Neural progenitor cell (in vitro differentiated cells): ENCODE data around the gene RNF144A. TPM values are rescaled to one million over a fixed set of nuclear protein-coding genes. Genes with fewer than 3 reads are reported as not detected.

Experiments used
- DNase-seq: peaks from one replicate; pipeline ENCODE4 v3.0.0-alpha.2; 2016; ENCODE audit warnings: low spot score
- H2AFZ ChIP-seq: fragments of 200-600 bp; sonication (generic); replicated peaks from 2 replicates; pipeline ENCODE4 v1.6.1; 2016; ENCODE audit warnings: antibody characterized with exemption
- H3F3A ChIP-seq: fragments of 200-600 bp; sonication (generic); 2 replicates; pipeline ENCODE4 v1.6.1; 2016; ENCODE audit warnings: antibody characterized with exemption, low read depth
- H3K27ac ChIP-seq: fragments of 200-600 bp; sonication (generic); 2 replicates; pipeline ENCODE4 v1.5.1; 2016; ENCODE audit warnings: mild to moderate bottlenecking
- H3K27me3 ChIP-seq: fragments of 200-600 bp; sonication (generic); 2 replicates; pipeline ENCODE4 v1.6.1; 2016; ENCODE audit warnings: mild to moderate bottlenecking, moderate library complexity
- H3K36me3 ChIP-seq: fragments of 200-600 bp; sonication (generic); 2 replicates; pipeline ENCODE4 v1.5.1; 2016
- H3K4me1 ChIP-seq: fragments of 200-600 bp; sonication (generic); 2 replicates; pipeline ENCODE4 v1.6.1; 2016; ENCODE audit warnings: mixed run types
- H3K4me2 ChIP-seq: fragments of 200-600 bp; sonication (generic); 2 replicates; pipeline ENCODE4 v1.6.1; 2016
- H3K4me3 ChIP-seq: fragments of 200-600 bp; sonication (generic); 2 replicates; pipeline ENCODE4 v1.5.1; 2016
- H3K79me2 ChIP-seq: fragments of 200-600 bp; sonication (generic); 2 replicates; pipeline ENCODE4 v1.6.1; 2016; ENCODE audit warnings: low read depth
- H3K9ac ChIP-seq: fragments of 200-600 bp; sonication (generic); 2 replicates; pipeline ENCODE4 v1.6.1; 2016
- H3K9me3 ChIP-seq: fragments of 200-600 bp; sonication (generic); 2 replicates; pipeline ENCODE4 v1.5.1; 2016; ENCODE audit warnings: low read depth
- H4K20me1 ChIP-seq: fragments of 200-600 bp; sonication (generic); 2 replicates; pipeline ENCODE4 v1.6.1; 2016; ENCODE audit warnings: low read depth
- H3K27ac Mint-ChIP-seq: 3 replicates; pipeline ENCODE4 v1.8.0; 2021; ENCODE audit warnings: mixed read lengths
- H3K27me3 Mint-ChIP-seq: 2 replicates; pipeline ENCODE4 v1.8.0; 2022; ENCODE audit warnings: low read depth, mild to moderate bottlenecking, inconsistent platforms, moderate library complexity, mixed read lengths; ENCODE audit not compliant: insufficient read depth
- H3K36me3 Mint-ChIP-seq: 3 replicates; pipeline ENCODE4 v1.8.0; 2021; ENCODE audit warnings: mixed read lengths
- H3K4me1 Mint-ChIP-seq: 3 replicates; pipeline ENCODE4 v1.8.0; 2021; ENCODE audit warnings: mixed read lengths
- H3K4me3 Mint-ChIP-seq: 3 replicates; pipeline ENCODE4 v1.8.0; 2021; ENCODE audit warnings: mild to moderate bottlenecking, moderate library complexity, mixed read lengths
- H3K9me3 Mint-ChIP-seq: 3 replicates; pipeline ENCODE4 v1.8.0; 2020; ENCODE audit warnings: mixed read lengths
- CTCF ChIP-seq: fragments of 200-600 bp; sonication (generic); IDR thresholded peaks from 2 replicates; pipeline ENCODE4 v1.5.1; 2017; ENCODE audit warnings: antibody characterized with exemption, mild to moderate bottlenecking
- EZH2 ChIP-seq: fragments of 200-600 bp; sonication (generic); IDR thresholded peaks from 2 replicates; pipeline ENCODE4 v1.6.1; 2017; ENCODE audit warnings: antibody characterized with exemption, mild to moderate bottlenecking, moderate library complexity
- EZH2phosphoT487 ChIP-seq: fragments of 200-600 bp; sonication (generic); IDR thresholded peaks from 2 replicates; pipeline ENCODE4 v1.6.1; 2017; ENCODE audit warnings: antibody characterized with exemption
- total RNA-seq: library from RNA; depleted of rRNA; stranded (reverse); fragments of >200 nt; gene quantifications from 2 replicates; pipeline ENCODE4 v1.2.3, GENCODE V29; 2015; ENCODE audit warnings: low replicate concordance

Gene RNF144A
- total RNA-seq, 1 donor from 2014 or later, result 32.0 TPM

DNA sequence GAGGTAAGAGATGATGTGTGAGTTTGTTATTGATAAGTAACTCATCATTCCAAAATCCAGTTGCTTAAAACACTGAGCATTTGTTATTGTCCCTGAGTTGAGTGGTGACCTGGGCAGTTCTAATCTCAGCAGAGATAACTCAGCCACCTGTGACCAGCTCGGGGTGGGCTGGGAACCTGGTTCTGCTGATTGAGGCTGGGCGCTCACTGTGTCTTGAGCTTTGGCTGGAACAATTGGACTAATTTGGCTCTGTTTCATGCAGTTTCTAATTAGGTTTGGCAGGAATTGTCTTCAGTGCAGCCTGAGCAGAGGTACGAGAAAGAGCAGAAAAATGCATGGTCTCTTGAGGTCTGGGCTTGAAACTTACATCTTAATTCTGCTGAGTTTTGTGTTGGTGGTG, 144.7 kb downstream of the RNF144A start:
- Histone ChIP-seq H3K79me2 (no peaks in the 10 kb centered on the region), H4K20me1 (no peaks in the 10 kb centered on the region), H3K27ac (no peak overlapping the region), H3K4me3 (no peak overlapping the region), H2AFZ (no peak overlapping the region), H3K27me3 (no peaks in the 10 kb centered on the region), H3F3A (no peaks in the 10 kb centered on the region), H3K4me2 (no peak overlapping the region), H3K9me3 (no peaks in the 10 kb centered on the region), H3K9ac (no peak overlapping the region), H3K36me3 (no peaks in the 10 kb centered on the region), H3K4me1 (no peaks in the 10 kb centered on the region)
- peaks cover 20% of the 10 kb centered on the region for H3K36me3 Mint-ChIP-seq
- H3K27ac Mint-ChIP-seq, result no peak overlapping the region
- H3K4me1 Mint-ChIP-seq, result peaks cover 8% of the 10 kb centered on the region
- H3K9me3 Mint-ChIP-seq, result peaks cover 7% of the 10 kb centered on the region
- H3K4me3 Mint-ChIP-seq, result no peak overlapping the region
- TF ChIP-seq EZH2phosphoT487, result no peak
- TF ChIP-seq EZH2, result no peak
- no peak for TF ChIP-seq CTCF
- no peak for DNase-seq
- no peaks in the 10 kb centered on the region for H3K27me3 Mint-ChIP-seq

GRCh38 chr2:7063789-7064188, 146.6 kb downstream of the RNF144A start:
- no peaks in the 10 kb centered on the region for H4K20me1 ChIP-seq
- H3K9me3 ChIP-seq, result no peaks in the 10 kb centered on the region
- Mint-ChIP-seq H3K4me3 (no peak overlapping the region), H3K27ac (no peak overlapping the region), H3K4me1 (peaks cover 8% of the 10 kb centered on the region), H3K27me3 (no peaks in the 10 kb centered on the region), H3K36me3 (peaks cover 20% of the 10 kb centered on the region), H3K9me3 (peaks cover 7% of the 10 kb centered on the region)
- no peak overlapping the region for H3K4me3 ChIP-seq
- H3K27ac ChIP-seq, result no peak overlapping the region
- H3K36me3 ChIP-seq, result no peaks in the 10 kb centered on the region
- H2AFZ ChIP-seq, result no peak overlapping the region
- no peaks in the 10 kb centered on the region for H3F3A ChIP-seq
- H3K79me2 ChIP-seq, result no peaks in the 10 kb centered on the region
- TF ChIP-seq EZH2, result no peak
- no peak for TF ChIP-seq EZH2phosphoT487
- no peak for TF ChIP-seq CTCF
- H3K27me3 ChIP-seq, result no peaks in the 10 kb centered on the region
- no peak for DNase-seq
- H3K9ac ChIP-seq, result no peak overlapping the region
- no peak overlapping the region for H3K4me2 ChIP-seq
- H3K4me1 ChIP-seq, result no peaks in the 10 kb centered on the region

DNA sequence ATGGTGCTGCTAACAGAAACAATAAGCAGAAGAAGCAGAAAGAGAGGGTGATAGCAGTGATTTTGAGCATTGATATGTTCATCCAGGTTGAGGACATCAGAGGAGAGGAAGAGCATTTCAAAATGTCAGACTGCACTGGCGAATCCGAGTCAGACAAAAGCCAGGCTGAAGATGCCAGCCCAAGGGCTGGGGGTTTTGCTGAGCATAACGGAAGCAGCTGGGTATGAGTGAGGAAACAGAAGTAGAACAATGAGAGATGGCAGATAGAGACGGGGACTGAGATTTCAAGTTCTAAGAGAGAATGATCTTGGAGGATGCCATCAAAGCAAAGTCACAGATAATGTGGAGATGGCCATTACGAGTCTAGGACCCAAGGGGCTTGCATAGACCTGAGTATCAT, 151.2 kb downstream of the RNF144A start:
- Mint-ChIP-seq H3K27me3 (peaks cover 2% of the 10 kb centered on the region), H3K9me3 (peaks cover under 1% of the 10 kb centered on the region), H3K4me3 (no peak overlapping the region), H3K27ac (no peak overlapping the region), H3K4me1 (no peaks in the 10 kb centered on the region), H3K36me3 (peaks cover 18% of the 10 kb centered on the region)
- no peaks in the 10 kb centered on the region for H4K20me1 ChIP-seq
- H3K79me2 ChIP-seq, result no peaks in the 10 kb centered on the region
- H3K4me2 ChIP-seq, result no peak overlapping the region
- H3K4me1 ChIP-seq, result no peaks in the 10 kb centered on the region
- TF ChIP-seq CTCF, result no peak
- TF ChIP-seq EZH2phosphoT487, result no peak
- no peak for TF ChIP-seq EZH2
- H2AFZ ChIP-seq, result no peak overlapping the region
- no peaks in the 10 kb centered on the region for H3K27me3 ChIP-seq
- no peak for DNase-seq
- H3K4me3 ChIP-seq, result no peak overlapping the region
- H3F3A ChIP-seq, result no peaks in the 10 kb centered on the region
- no peaks in the 10 kb centered on the region for H3K36me3 ChIP-seq
- H3K27ac ChIP-seq, result no peak overlapping the region
- H3K9me3 ChIP-seq, result no peaks in the 10 kb centered on the region
- H3K9ac ChIP-seq, result no peak overlapping the region

DNA sequence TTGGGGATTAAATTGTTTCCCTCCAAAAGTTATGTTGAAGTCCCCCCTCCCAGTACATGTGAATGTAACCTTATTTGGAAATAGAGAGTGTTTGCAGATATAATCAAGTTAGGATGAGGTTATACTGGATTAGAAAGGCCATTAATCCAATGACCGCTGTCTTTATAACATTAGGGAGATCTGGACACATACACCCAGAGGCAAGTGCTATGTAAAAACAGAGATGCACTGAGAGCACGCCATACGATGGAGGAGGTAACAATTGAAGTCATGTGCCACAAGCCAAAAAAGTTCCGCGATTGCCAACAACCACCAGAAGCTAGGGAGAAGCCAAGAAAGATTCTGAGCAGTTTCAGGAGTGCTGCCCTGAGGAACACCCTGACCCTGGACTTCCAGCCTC, 153.3 kb downstream of the RNF144A start:
- Mint-ChIP-seq H3K27ac (no peak overlapping the region), H3K9me3 (no peaks in the 10 kb centered on the region), H3K4me3 (no peak overlapping the region), H3K27me3 (peaks cover 2% of the 10 kb centered on the region), H3K4me1 (no peaks in the 10 kb centered on the region), H3K36me3 (peaks cover 15% of the 10 kb centered on the region)
- DNase-seq, result no peak
- Histone ChIP-seq H3K36me3 (no peaks in the 10 kb centered on the region), H3K9ac (no peak overlapping the region), H3K4me1 (no peaks in the 10 kb centered on the region), H2AFZ (no peak overlapping the region), H3K27ac (no peak overlapping the region), H3K79me2 (no peaks in the 10 kb centered on the region), H3K4me2 (no peak overlapping the region), H3F3A (no peaks in the 10 kb centered on the region), H4K20me1 (no peaks in the 10 kb centered on the region), H3K9me3 (no peaks in the 10 kb centered on the region), H3K27me3 (no peaks in the 10 kb centered on the region), H3K4me3 (no peak overlapping the region)
- TF ChIP-seq EZH2phosphoT487, result no peak
- no peak for TF ChIP-seq CTCF
- no peak for TF ChIP-seq EZH2
